ENCODE results near the gene CNTNAP3.
"Not testable (repeated sequence)": the region's sequence is repeated elsewhere in the genome, so short reads cannot be mapped to it uniquely, and the experiment has no call there.

Gene CNTNAP3

GRCh38 chr9:39030204-39031019 lies 257.6 kb downstream of the CNTNAP3 start:
- not testable (repeated sequence) for H3K27ac Mint-ChIP-seq; H3K4me1 Mint-ChIP-seq (ENCODE audit: low read depth); H3K36me3 Mint-ChIP-seq (ENCODE audit: low read depth); H3K9me3 Mint-ChIP-seq; H3K4me3 Mint-ChIP-seq; H3K27me3 Mint-ChIP-seq

- not testable (repeated sequence) for H3K9me3 Mint-ChIP-seq; H3K4me1 Mint-ChIP-seq (ENCODE audit: low read depth); H3K27me3 Mint-ChIP-seq; H3K36me3 Mint-ChIP-seq (ENCODE audit: low read depth); H3K27ac Mint-ChIP-seq; H3K4me3 Mint-ChIP-seq
Observed at GRCh38 chr9:39028855-39029254, 259.1 kb downstream of the CNTNAP3 start.

GRCh38 chr9:39028168-39028567 lies 259.8 kb downstream of the CNTNAP3 start:
- not testable (repeated sequence) for H3K27ac Mint-ChIP-seq; H3K4me1 Mint-ChIP-seq (ENCODE audit: low read depth); H3K27me3 Mint-ChIP-seq; H3K9me3 Mint-ChIP-seq; H3K4me3 Mint-ChIP-seq; H3K36me3 Mint-ChIP-seq (ENCODE audit: low read depth)

DNA sequence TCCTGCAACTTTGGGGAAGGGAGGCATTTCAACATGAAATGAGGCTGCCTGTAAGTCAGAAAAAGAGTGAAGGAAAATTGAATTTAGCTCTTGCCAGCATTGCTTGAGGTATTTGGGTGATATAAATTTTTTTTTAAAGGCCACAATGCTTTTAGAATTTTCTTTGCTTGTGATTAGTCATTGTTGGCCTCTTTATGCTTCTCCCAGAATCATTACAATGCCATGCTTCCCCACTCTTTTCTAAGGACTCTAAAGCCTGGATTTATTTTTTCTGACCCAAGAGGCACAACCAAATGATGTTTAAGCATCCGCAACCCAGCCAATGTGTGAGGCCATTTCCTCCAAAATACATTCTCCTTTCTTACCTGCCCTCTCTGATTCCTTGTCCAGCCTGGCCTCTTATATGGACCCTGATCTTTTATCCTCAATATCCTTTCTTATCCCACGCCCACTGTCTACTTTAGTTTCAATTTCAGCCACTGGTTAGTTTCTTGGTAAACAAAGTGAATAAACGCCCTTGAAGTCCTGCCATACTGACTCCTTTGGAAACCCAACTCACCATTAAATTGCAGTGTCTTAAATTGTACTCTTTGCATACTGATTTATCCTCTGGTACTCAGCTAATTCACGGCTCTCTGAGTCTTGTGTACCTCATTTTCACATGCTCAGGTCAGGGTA lies 261.9 kb downstream of the CNTNAP3 start:
- not testable (repeated sequence) for H3K27me3 Mint-ChIP-seq; H3K4me1 Mint-ChIP-seq (ENCODE audit: low read depth); H3K36me3 Mint-ChIP-seq (ENCODE audit: low read depth); H3K9me3 Mint-ChIP-seq; H3K27ac Mint-ChIP-seq; H3K4me3 Mint-ChIP-seq

All from stimulated activated naive CD8-positive, alpha-beta T cell treated with anti-CD3 and anti-CD28 coated beads, Interleukin-15, Interleukin-2, amounts not matched to agents 100 ng/mL and 50 ng/mL, for 24 hours (primary cell).